K562 (cell line): ENCODE measurements around the gene BCAN. TPM values are rescaled to one million over a fixed set of nuclear protein-coding genes. Genes with fewer than 3 reads are reported as not detected.
A peak's percentile ranks its signal among the peaks of the same experiment; 100 is the strongest.

Source experiments
- ARHGAP35 ChIP-seq: fragments of 450-650 bp; IDR thresholded peaks from 2 replicates; pipeline ENCODE4 v1.6.1; 2018; ENCODE audit not compliant: partially characterized antibody
- ARNT ChIP-seq, 2 experiments: fragments of 450-650 bp; IDR thresholded peaks; 2 replicates each; pipeline ENCODE4 v1.6.1; 2016; ENCODE audit warnings: mild to moderate bottlenecking in 1 of 2
- CCNT2 ChIP-seq: IDR thresholded peaks from 2 replicates; pipeline ENCODE4 v1.6.1; 2011; ENCODE audit warnings: borderline replicate concordance, low read depth, mild to moderate bottlenecking, moderate library complexity, mixed read lengths, low read length; ENCODE audit not compliant: insufficient read length; ENCODE audit errors: extremely low read depth
- ERF ChIP-seq: fragments of 450-650 bp; formaldehyde crosslinking; IDR thresholded peaks from 2 replicates; pipeline ENCODE4 v1.4.0; 2020; ENCODE audit warnings: mild to moderate bottlenecking, mixed read lengths
- ESRRB ChIP-seq: fragments of 250-450 bp; sonication (Bioruptor Pico); IDR thresholded peaks from 2 replicates; pipeline ENCODE4 v1.5.0; 2020; ENCODE audit warnings: mild to moderate bottlenecking, moderate library complexity, borderline replicate concordance
- ETV6 ChIP-seq, 3 experiments: fragments of 150-350 bp in 1 of 3; sonication (generic) in 1 of 3; formaldehyde crosslinking in 1 of 3; IDR thresholded peaks; 2 replicates each; pipeline versions ENCODE4 v1.6.1 to v1.8.0; 2014 to 2022; ENCODE audit warnings: borderline replicate concordance in 2 of 3, low read depth in 2 of 3, antibody characterized with exemption in 1 of 3, low read length in 1 of 3, mild to moderate bottlenecking in 1 of 3, missing genetic modification reagents in 1 of 3
- GTF2E2 ChIP-seq: fragments of 200-800 bp; sonication (Bioruptor generic); IDR thresholded peaks from 2 replicates; pipeline ENCODE4 v1.6.1; 2016; ENCODE audit warnings: missing genetic modification characterization, missing compliant biosample characterization
- KDM1A ChIP-seq, 2 experiments: fragments of 450-650 bp; IDR thresholded peaks; 2 replicates each; pipeline ENCODE4 v1.6.1; 2016; ENCODE audit warnings: mild to moderate bottlenecking in 2 of 2
- NBN ChIP-seq: fragments of 450-650 bp; IDR thresholded peaks from 2 replicates; pipeline ENCODE4 v1.6.1; 2016; ENCODE audit warnings: low read depth, mild to moderate bottlenecking
- POLR2A ChIP-seq: fragments of 450-650 bp; conservative IDR thresholded peaks from 2 replicates; pipeline ENCODE4 v1.6.1; 2016
- SIN3A ChIP-seq, 2 experiments: fragments of 150-350 bp in 1 of 2; IDR thresholded peaks; 2 replicates each; pipeline ENCODE4 v1.6.1; 2011 to 2016; ENCODE audit warnings: borderline replicate concordance in 2 of 2, low read depth in 2 of 2, low read length in 2 of 2, mild to moderate bottlenecking in 2 of 2, moderate library complexity in 2 of 2; ENCODE audit not compliant: control insufficient read depth in 1 of 2
- SMAD4 ChIP-seq: fragments of 250-450 bp; sonication (Bioruptor Pico); conservative IDR thresholded peaks from 2 replicates; pipeline ENCODE4 v1.8.0; 2021; ENCODE audit warnings: inconsistent platforms, mild to moderate bottlenecking, moderate library complexity
- SMARCE1 ChIP-seq: fragments of 450-650 bp; IDR thresholded peaks from 2 replicates; pipeline ENCODE4 v1.7.1; 2016; ENCODE audit warnings: mild to moderate bottlenecking
- ZNF431 ChIP-seq: sonication (generic); formaldehyde crosslinking; IDR thresholded peaks from 2 replicates; pipeline ENCODE4 v1.8.0; 2022; ENCODE audit warnings: mild to moderate bottlenecking, missing genetic modification reagents
- polyA plus RNA-seq, 8 experiments: library from polyadenylated mRNA; depleted of rRNA in 4 of 8; stranded (reverse) in 5 of 8; unstranded in 3 of 8; fragments of >200 nt; fragmentation: Nextera tagmentation in 2 of 8; fragmentation: Illumina TruSeq in 1 of 8; extraction: Ambion mirVana in 2 of 8; extraction: Trizol in 1 of 8; gene quantifications; 2 replicates each; pipeline versions ENCODE4 v1.2.1 to v1.2.3, GENCODE V29; 2011 to 2014; ENCODE audit warnings: inconsistent platforms in 1 of 8, missing spikeins in 1 of 8
- total RNA-seq, 7 experiments: library from RNA; depleted of rRNA in 6 of 7; stranded (reverse); fragments of >200 nt in 6 of 7; fragmentation: Illumina TruSeq in 2 of 7; extraction: Trizol in 2 of 7; gene quantifications; 2 replicates each; pipeline versions ENCODE4 v1.2.1 to v1.2.3, GENCODE V29; 2011 to 2021; ENCODE audit warnings: low replicate concordance in 1 of 7
- TF ChIP-seq, protein P1 (sequence below): fragments of 450-650 bp; IDR thresholded peaks from 2 replicates; pipeline ENCODE4 v1.6.1; 2016
- TF ChIP-seq, protein P2 (sequence below): fragments of 200-800 bp; sonication (Bioruptor generic); IDR thresholded peaks from 2 replicates; pipeline ENCODE4 v1.6.1; 2017; ENCODE audit warnings: missing genetic modification characterization, missing compliant biosample characterization
- TF ChIP-seq, protein P3 (sequence below): fragments of 250-450 bp; sonication (Bioruptor Pico); IDR thresholded peaks from 2 replicates; pipeline ENCODE4 v1.4.0; 2020; ENCODE audit warnings: borderline replicate concordance
- TF ChIP-seq, protein P4 (sequence below): fragments of 250-450 bp; sonication (Bioruptor Pico); IDR thresholded peaks from 2 replicates; pipeline ENCODE4 v1.8.0; 2022; ENCODE audit warnings: moderate library complexity, mild to moderate bottlenecking, inconsistent platforms
- TF ChIP-seq, protein P5 (sequence below): sonication (generic); formaldehyde crosslinking; IDR thresholded peaks from 2 replicates; pipeline ENCODE4 v1.8.0; 2022; ENCODE audit warnings: mild to moderate bottlenecking, low read depth, missing genetic modification reagents

The BCAN gene
- total and polyA plus RNA-seq, 9 of the 15 experiments (the other 6 are each of a cell fraction or from before 2014, with no cell fraction given) = 0.04 to 0.33 (median 0.14) TPM; not detected in 5

DNA sequence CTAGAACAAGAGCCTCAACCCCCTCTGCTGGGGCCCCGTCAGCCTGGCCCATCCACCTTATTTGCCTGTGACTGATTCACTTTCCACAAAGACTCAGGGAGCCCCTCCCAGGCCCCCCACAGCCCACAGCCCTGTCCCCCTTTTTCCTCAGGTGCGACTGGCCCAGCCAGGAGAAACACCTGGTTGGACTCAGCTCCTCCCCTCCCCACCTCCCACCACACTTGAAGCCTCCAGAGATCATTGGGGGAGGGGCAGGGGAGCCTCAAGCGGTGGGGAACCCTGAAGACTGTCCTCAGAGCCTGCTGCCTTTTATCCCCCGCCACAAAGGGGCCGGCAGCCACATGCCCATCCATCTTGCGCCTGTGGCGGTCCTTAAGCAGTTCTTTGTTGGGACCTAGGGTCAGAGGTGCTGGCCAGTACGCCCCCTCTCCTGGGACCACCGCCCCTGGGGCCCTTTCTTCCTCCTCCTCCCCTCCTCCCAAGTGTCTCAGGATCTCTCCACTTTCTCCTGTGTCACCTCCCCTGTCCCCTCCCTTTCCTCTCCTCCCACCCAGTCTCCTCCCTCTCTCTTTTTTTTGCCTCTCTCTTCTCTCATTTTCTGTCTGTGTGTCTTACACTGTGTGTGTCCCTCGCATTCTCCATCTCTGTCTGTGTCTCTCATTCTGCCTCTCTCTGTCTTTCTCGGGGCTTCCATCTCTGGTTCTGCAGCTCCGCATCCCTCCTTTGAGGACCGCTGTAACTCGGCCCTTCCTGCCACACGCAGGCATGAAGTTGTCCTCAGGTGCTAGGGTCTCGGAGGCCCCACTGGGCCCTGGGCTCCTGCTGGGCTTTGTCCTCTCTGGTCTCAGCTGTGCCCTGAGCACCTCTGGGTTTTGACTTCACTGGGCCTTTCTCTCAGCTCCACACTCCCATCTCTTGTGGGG, 51.3 kb downstream of the BCAN start (continued):
- TF ChIP-seq ERF (no peak), ARNT (IDR thresholded peaks at IDR 0.05) (peak in 1 of 2 experiments; percentile 55; a peak in 1 of 4 replicates), SMARCE1 (peak; percentile 87), ZNF431 (CRISPR knock-in tag) (peak; percentile 50; the same call in 1 of the 2 replicates), KDM1A (IDR thresholded peaks at IDR 0.05) (0 out of 4 replicates have a peak, but pooled peaks of 1 of the 2 experiments have one; percentile 12), ESRRB (CRISPR knock-in tag) (no peak), SIN3A (IDR thresholded peaks at IDR 0.05; ENCODE audit: borderline replicate concordance in 2 of 2, control insufficient read depth in 1 of 2, low read depth in 2 of 2, low read length in 2 of 2) (0 out of 4 replicates have a peak, but pooled peaks of 1 of the 2 experiments have one; percentile 39), NBN (peak; percentile 72; the same call in 1 of the 2 replicates), POLR2A (peak; percentile 80), CCNT2 (no peak), ARHGAP35 (peak; percentile 37), SMAD4 (CRISPR knock-in tag) (0 out of 2 replicates have a peak, but pooled peaks have one; percentile 35), GTF2E2 (no peak), ETV6 (IDR thresholded peaks at IDR 0.05; ENCODE audit: borderline replicate concordance in 1 of 2, low read depth in 2 of 2, low read length in 1 of 2) (0 out of 4 replicates have a peak, but pooled peaks of 1 of the 2 experiments have one; percentile 25), ETV6 (CRISPR knock-in tag; IDR thresholded peaks at IDR 0.05; ENCODE audit: borderline replicate concordance) (no peak)
- TF ChIP-seq, protein P1, sequence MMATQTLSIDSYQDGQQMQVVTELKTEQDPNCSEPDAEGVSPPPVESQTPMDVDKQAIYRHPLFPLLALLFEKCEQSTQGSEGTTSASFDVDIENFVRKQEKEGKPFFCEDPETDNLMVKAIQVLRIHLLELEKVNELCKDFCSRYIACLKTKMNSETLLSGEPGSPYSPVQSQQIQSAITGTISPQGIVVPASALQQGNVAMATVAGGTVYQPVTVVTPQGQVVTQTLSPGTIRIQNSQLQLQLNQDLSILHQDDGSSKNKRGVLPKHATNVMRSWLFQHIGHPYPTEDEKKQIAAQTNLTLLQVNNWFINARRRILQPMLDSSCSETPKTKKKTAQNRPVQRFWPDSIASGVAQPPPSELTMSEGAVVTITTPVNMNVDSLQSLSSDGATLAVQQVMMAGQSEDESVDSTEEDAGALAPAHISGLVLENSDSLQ = peak; percentile 56
- TF ChIP-seq, protein P2, sequence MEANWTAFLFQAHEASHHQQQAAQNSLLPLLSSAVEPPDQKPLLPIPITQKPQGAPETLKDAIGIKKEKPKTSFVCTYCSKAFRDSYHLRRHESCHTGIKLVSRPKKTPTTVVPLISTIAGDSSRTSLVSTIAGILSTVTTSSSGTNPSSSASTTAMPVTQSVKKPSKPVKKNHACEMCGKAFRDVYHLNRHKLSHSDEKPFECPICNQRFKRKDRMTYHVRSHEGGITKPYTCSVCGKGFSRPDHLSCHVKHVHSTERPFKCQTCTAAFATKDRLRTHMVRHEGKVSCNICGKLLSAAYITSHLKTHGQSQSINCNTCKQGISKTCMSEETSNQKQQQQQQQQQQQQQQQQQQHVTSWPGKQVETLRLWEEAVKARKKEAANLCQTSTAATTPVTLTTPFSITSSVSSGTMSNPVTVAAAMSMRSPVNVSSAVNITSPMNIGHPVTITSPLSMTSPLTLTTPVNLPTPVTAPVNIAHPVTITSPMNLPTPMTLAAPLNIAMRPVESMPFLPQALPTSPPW (CRISPR knock-in tag) = peak; percentile 75
- TF ChIP-seq, protein P3, sequence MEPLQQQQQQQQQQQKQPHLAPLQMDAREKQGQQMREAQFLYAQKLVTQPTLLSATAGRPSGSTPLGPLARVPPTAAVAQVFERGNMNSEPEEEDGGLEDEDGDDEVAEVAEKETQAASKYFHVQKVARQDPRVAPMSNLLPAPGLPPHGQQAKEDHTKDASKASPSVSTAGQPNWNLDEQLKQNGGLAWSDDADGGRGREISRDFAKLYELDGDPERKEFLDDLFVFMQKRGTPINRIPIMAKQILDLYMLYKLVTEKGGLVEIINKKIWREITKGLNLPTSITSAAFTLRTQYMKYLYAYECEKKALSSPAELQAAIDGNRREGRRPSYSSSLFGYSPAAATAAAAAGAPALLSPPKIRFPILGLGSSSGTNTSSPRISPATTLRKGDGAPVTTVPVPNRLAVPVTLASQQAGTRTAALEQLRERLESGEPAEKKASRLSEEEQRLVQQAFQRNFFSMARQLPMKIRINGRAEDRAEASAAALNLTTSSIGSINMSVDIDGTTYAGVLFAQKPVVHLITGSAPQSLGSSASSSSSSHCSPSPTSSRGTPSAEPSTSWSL (CRISPR knock-in tag) = 0 out of 2 replicates have a peak, but pooled peaks have one; percentile 2
- TF ChIP-seq, protein P4, sequence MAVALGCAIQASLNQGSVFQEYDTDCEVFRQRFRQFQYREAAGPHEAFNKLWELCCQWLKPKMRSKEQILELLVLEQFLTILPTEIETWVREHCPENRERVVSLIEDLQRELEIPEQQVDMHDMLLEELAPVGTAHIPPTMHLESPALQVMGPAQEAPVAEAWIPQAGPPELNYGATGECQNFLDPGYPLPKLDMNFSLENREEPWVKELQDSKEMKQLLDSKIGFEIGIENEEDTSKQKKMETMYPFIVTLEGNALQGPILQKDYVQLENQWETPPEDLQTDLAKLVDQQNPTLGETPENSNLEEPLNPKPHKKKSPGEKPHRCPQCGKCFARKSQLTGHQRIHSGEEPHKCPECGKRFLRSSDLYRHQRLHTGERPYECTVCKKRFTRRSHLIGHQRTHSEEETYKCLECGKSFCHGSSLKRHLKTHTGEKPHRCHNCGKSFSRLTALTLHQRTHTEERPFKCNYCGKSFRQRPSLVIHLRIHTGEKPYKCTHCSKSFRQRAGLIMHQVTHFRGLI (CRISPR knock-in tag) = peak; percentile 98; the same call in 1 of the 2 replicates
- TF ChIP-seq, protein P5, sequence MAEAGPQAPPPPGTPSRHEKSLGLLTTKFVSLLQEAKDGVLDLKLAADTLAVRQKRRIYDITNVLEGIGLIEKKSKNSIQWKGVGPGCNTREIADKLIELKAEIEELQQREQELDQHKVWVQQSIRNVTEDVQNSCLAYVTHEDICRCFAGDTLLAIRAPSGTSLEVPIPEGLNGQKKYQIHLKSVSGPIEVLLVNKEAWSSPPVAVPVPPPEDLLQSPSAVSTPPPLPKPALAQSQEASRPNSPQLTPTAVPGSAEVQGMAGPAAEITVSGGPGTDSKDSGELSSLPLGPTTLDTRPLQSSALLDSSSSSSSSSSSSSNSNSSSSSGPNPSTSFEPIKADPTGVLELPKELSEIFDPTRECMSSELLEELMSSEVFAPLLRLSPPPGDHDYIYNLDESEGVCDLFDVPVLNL = no peak
